GM21367 (cell line): ENCODE measurements around the gene IL1RAPL2.

ENCODE experiments used
- ATAC-seq: cut with Tn5 transposase; IDR thresholded peaks from one replicate; pipeline ENCODE4 v1.9.1; 2021; ENCODE audit not compliant: unreplicated experiment

IL1RAPL2 gene

DNA sequence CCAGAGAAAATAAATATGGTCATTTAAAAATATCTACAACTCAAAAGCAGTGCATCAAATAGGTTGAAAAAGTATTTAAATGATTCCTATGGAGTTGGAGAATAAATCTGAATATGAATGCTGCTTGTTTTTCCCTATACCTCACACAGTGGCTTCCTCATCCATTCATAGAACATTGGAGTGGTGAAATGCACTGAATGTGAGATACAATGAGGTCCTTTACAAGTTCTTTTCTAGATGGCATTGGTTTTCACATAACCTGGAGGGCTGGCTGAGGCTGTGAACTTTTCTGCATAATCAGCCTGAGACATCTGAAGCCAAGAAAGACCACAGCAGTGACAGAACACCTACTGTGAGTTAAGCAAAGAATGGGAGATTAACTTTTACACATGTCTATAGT lies 977.3 kb downstream of the IL1RAPL2 start:
- no peak for ATAC-seq

GRCh38 chrX:105550043-105550663 lies 984.2 kb downstream of the IL1RAPL2 start:
- no peak for ATAC-seq

DNA sequence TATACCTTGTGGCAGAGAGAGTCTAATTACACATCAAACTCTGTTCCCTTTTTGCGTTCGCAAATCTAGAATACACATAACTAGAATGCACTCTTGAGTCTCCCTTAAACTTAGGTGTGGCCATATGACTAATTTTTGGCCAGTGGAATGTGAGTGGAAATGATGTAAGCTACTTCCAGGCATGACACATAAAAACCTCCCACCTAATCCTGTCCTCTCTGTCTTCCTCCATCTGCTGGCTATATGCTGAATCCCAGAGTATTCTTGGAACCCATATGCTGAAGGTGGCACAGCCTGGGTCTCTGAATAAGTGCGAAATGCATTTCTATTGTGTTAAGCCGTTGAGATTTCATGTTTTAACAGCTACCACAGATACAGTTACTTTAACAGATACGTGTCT lies 986.4 kb downstream of the IL1RAPL2 start:
- no peak for ATAC-seq

GRCh38 chrX:105553118-105553517 lies 987.1 kb downstream of the IL1RAPL2 start:
- no peak for ATAC-seq

DNA sequence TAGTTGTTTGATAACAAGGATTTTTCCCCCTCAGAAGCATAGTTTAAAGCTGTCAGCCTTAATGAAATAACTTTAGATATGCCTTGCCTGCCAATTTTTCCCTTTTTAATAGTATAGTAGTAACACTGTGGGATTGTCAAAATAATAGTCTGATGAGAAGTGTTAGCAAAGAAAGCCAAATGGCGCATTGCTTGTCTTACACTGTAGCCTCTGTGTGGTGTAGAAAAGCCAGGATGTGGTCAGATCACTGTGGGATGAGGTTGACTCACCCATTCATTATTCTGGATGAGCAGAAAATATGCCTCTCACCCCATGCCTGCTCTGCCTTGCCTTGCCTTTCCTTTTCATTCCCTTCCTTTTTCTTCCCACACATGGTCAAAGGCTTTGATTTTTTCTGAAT lies 998.5 kb downstream of the IL1RAPL2 start:
- no peak for ATAC-seq

GRCh38 chrX:105565856-105566255 lies 999.9 kb downstream of the IL1RAPL2 start:
- no peak for ATAC-seq

GRCh38 chrX:105567082-105567481 lies 1001.1 kb downstream of the IL1RAPL2 start:
- ATAC-seq, result no peak

GRCh38 chrX:105608745-105609144 lies 1042.7 kb downstream of the IL1RAPL2 start:
- ATAC-seq, result no peak

DNA sequence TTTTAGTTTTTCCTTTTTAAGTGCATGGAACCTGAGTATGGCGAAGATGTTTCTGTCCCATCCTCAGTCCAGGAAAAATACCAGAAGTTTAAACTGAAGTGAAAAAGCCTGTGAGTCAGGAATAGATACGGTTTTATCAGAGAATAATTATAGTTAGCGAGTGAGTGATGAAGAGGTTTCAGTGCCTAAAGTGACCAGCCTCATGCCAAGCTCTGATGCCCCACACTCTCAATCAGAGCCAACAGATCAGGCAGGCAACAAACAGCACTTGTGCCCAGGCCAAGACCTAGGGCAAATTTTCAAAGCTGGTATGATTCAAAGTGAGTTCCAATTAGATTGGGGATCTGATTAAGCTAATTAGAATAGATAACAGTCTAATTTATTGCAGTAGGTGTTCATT lies 1043.5 kb downstream of the IL1RAPL2 start:
- ATAC-seq, result no peak

DNA sequence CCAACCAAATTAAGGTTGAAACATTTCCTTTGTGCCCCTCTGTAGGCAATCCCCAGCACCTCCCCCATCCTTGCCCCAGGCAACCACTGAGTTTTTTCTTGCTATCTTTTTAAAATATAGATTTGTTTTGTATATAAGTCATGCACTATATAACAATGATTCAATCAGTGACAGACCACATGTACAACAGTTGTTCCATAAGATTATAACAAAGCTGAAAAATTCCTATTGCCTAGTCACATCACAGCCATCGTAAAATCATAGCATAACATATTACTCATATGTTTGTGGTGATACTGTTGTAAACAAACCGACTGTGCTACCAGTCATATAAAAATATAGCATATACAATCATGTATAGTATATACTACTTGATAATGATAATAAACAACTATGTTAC lies 1044.4 kb downstream of the IL1RAPL2 start:
- ATAC-seq, result no peak

GRCh38 chrX:105618393-105619101 lies 1052.5 kb downstream of the IL1RAPL2 start:
- no peak for ATAC-seq

DNA sequence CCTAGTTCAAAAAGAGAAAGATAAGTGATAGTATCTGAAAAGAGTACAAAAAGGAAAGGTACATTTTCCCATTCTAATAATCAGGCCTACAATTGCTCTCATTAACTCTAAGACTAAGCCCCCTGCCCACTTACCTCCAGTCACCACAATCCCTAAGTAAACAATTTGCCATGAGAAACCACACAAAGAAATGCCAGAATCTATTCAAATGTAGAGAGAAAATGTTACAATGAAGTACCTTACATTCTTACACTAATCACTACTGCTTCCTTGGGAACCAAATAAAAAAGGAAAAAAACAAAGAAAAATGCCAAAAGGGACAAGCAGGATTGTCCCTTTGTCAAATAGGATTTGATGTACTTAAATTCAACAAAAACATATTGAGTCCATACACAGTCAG lies 1068.2 kb downstream of the IL1RAPL2 start:
- no peak for ATAC-seq

DNA sequence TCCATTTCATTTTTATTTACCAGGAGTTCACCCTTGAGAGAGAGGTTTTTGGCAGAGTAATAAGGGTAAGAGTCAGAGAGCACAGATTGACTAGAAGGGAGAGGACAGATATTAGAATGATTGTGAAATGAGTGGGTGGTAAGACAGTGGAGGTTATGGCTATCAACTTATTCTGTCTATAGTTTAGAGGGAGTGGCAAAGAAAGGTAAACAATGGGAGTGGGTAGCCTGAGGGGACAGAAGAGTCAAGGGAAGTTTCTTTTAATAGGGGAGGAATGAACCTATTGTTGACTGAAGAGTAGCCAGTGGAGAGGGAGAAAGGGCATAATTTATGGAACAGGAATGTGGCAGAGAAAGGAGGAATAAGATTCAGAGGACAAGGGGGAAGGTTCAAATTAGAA lies 1069.8 kb downstream of the IL1RAPL2 start:
- no peak for ATAC-seq

- ATAC-seq, result no peak
Measured at GRCh38 chrX:105636667-105637066, 1070.7 kb downstream of the IL1RAPL2 start.

DNA sequence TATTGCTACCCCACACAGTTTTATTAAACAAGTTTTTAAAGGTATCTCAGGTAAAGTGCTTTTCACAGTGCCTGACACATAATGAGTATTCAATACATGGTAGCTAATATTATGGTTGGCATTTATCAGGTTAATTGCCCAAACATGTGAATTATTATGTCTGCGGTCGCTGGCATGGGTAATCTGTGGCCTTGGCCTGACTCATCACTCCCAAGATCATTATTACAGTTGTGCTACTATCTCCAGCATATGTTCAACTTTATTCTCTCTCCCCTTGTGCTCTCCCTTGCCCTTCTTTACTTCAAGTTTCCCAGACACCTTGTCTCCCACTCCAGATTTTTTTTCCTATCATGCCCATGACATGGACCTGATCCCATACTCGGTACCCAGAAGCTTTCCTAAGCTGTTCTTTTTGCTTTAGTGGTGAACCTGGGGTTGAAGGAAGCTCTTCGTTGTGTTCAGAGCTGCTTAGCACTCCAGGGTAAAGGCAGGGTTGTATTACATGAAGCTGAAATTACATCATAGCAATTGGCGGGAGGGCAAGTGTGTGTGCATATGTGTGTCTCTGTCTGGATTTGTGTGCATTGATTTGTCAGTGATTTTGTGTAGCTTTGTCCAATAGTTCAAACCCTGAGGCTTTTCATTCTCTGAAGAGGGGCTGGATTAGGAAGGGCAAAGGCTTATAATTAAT lies 1079.8 kb downstream of the IL1RAPL2 start:
- ATAC-seq, result no peak

- ATAC-seq, result no peak
Measured at GRCh38 chrX:105646592-105647372, 1080.8 kb downstream of the IL1RAPL2 start.

DNA sequence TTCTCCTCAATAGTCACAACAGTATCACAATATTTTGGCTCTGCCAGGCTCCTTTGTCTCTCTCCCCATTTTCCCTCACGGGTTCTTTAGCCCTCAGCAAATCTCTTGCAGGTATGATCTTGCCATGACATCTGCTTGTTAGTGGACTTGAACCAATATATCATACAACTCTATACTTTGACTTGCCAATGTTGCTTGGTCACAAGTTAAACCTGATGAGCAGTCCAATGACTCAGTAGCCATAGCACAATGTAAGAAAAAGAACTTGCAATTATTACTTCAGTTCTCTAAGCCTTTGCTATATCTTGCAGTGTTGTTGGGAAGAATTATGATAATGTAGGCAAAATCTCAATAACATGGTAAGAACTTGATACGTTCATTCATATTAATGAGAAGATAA lies 1081.8 kb downstream of the IL1RAPL2 start:
- ATAC-seq, result no peak

GRCh38 chrX:105648732-105649131 lies 1082.7 kb downstream of the IL1RAPL2 start:
- ATAC-seq, result no peak

DNA sequence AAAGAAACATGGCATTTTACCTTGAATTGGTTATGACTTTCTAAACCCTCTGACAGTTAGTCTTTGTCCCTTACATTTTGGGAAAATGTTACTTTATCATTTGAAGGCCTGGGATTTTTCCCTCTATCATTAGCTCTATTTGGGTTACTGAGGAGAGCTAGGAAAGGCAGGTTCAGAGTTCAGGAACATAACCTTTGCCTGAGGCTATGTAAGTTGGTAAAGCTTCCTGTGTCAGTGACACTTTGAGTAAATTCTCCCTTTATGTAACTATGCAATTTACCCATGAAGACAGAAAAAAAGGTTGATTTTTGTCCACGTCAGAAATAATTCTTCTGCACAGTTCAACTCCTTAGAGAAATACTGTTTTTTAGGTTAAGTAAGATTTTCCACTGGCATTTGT lies 1084.6 kb downstream of the IL1RAPL2 start:
- no peak for ATAC-seq

DNA sequence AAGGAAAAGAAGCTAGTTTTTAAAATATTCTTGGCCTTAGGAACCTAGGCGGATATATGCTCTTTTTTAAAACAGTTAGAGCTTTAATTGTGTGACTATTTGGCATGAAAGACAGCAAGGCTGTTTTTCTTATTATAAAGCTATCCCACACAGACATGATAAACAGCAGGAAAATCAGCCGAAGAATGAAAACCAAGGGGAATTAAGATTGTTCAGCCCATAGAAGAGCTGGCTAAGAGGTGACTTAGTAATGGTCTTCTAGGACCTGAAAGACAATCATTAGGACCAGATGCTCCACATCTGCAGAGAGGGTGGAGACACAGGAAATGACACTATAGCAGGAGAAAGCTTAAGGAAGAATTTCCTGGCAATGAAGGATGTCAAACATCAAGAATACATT lies 1085.0 kb downstream of the IL1RAPL2 start:
- no peak for ATAC-seq

- ATAC-seq, result no peak
Measured at GRCh38 chrX:105653891-105654290, 1087.9 kb downstream of the IL1RAPL2 start.

DNA sequence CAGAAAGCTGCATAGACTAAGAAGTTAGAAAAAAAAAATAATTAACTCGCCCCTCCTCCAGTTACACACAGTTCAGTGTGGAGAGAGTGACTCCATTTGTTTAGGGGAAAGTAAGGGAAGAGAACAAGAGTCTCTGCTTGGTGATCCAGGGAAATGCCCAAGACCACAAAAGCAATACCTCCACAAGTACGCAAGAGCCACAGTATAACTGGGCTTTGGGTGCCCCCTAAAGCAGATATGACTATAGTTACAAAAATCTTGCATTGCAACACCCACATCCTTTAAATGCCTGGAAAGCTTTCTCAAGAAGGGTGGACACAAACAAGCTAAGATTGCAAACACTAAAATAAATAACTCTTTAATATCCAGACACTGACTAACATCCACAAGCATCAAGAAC lies 1092.1 kb downstream of the IL1RAPL2 start:
- no peak for ATAC-seq
